Stimulated activated CD8-positive, alpha-beta memory T cell treated with anti-CD3 and anti-CD28 coated beads, Interleukin-2, amount 100 ng/mL, for 48 hours (primary cell): ENCODE results near the gene DDX31.

Source experiments
- DNase-seq, 2 donors: peaks; one replicate each; pipeline ENCODE4 v3.0.0-alpha.2; 2020; ENCODE audit warnings: low read depth in 2 of 2

DDX31 gene

DNA sequence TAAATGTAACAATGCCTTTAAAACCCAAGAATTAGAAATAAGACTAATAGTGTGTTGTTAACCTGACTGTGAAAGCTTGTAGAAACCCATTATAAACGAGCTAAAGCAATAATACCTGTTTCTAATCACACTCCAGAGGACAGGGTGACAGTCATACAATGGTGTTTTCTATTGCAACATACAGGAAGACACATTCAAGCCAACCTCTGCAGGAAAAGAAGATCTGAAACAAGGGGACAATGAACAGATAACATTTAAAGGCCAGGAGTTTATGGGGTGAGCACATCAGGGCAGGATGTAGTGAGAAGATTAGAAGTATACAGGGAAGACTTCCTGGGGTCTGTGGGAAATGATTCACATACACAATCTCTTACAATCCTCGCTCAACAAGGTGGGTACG is 73.6 kb downstream of the DDX31 start:
- no peak for DNase-seq

DNA sequence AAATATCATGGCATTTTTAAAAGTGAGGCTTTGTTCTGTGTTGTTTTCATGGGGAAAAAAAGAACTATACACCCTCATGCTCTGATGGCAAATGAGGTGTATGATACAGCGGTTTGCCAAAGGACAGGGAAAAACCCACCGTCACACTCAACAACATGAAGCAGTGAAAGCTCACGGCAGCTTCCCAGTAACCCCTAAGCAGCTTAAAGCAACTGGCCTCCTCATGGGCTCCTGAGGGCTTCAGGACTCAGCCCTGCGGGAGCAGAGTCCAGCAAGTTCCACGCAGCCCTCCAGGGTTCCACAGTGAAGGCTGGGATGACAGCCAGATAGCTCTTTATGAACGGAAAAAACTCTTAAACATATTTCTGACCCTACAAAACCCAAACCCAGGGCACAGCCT is 74.5 kb downstream of the DDX31 start:
- DNase-seq = no peak

DNA sequence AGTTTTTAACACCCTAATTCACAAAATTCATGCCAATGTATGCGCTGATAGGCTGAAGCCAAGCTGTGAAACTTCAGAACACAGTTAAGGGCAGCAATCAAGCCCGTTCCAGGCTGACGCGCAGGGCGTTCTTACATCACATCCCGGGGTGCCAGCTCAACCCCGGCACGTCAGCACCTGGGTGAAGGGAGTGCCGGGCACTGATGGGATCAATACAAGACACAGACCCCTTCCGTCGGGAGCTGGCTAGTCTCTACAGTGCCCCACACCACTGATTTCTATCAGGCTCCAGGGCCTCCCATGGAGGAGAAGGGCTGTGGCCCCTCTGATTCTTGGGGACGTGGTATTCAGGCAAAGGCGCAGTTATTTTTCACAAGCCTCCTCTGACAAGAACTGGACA is 75.4 kb downstream of the DDX31 start:
- no peak for DNase-seq

DNA sequence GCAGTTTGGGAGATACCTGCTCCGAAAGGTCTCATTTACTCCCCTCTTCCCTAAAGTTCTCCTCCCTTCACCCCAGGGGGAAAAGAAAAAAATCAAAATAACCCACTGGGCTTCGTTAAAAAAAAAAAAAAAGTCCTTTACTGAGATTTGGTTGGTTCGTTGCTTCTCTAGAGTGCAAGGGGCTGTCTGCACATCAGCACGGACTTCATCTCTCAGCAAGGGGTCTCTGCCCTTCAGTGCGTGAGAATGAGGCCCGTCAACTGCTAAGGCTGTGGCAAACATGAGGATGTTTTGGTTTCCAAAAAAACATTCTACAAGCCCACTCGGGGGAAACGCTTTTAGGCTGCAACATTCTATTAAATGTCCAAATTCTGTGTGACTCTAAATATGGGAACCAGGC is 77.3 kb downstream of the DDX31 start:
- DNase-seq = no peak

DNA sequence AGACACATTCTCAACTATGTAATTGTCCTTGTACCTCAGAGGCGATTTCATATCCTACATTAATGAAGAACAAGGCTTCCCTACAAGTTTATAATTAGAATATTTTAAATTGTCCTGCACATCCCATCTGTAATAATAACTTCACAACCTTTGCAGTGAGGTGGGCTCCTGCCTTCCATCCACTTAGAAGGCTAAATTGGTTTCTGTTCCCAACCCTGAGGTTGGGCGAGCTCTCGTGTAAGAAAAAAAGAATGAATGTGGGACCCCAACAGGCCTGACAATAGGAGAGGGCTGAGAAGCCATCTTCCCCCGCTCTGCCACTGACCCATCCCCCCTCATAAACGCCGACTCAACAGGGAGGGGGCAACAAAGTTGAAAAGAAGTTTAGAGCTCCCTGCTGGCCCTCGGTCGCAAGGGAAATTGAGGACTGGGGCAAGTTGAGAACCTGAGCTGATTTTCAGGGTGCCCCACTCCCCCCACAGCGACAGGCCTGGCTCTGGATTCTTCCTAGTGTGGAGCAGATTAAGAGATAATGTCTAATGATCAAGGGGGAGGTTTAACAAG is 78.0 kb downstream of the DDX31 start:
- no peak for DNase-seq

DNA sequence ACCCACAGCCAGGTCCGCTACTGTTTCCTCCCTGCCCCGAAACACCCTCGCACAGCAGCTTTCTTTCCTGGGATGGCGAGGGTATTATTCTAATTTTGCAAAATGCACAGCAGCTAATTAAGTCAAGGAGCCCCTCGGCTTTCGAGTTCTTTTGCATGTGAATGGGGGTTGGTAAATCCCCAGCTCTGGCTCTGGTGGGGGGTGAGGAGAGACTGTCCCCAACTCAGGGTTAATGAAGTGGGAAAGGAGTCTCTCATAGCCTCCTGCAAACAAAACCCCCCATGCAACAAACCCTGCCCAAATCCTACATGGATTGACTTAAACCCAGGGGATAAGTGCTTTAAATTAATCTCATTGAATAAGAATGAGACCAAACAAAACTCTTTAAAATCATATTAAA is 78.5 kb downstream of the DDX31 start:
- no peak for DNase-seq

DNA sequence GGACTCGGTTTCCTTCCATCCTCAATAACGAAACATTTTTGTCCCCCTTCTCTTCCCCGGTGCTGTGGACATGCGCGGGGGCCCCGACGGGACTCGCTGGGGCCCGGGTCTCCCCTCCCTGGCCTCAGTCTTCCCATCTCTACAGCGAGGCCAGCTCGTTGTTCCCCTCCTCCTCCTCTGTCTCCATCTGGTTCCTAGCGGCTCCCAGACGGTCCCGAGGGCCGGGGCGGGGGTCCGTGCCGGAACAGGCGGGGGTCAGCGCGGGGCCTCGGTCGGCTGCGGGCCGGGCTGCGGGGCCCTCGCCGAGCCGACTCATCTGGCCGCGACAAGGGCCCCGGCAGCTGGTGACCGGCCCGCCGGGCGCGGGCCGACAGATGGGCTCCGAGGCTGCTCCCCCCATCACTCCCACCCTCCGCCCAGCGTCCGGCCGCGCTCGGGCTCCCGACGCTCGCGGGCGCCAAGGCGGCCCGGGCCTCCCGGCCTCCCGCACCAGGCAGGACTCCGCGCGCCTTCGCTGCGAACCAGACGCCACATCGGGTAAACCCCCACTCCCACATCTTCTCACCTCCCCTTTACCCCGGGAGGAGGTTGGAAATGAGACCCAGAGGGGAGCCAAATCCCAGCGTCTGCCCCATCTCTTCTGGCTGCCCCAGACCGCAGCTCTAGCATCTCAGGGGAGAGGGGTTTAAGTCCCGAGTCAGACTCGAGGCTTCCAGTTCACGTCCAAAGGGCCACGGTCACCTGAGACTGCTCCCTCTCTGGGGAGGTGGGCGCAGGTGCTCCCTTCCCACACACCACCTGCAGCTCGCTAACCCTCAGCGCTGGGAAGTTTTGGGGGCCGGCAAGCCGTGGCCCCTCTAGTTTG is 79.2 kb downstream of the DDX31 start:
- DNase-seq = no peak

DNA sequence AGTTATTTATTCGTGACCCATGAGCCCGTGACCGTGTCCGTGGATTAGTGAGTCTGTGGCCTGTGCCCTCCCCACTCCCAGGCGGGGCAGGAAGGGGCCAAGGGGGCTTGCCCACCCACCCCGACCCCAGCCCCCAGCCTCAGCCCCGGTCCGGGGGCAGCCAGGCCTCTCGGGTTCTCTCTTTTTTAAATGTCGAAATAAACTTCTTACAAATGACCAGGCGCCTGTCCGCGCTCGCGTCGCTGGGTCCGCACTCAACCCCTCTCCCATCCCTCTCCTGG is 79.8 kb downstream of the DDX31 start:
- no peak for DNase-seq

DNA sequence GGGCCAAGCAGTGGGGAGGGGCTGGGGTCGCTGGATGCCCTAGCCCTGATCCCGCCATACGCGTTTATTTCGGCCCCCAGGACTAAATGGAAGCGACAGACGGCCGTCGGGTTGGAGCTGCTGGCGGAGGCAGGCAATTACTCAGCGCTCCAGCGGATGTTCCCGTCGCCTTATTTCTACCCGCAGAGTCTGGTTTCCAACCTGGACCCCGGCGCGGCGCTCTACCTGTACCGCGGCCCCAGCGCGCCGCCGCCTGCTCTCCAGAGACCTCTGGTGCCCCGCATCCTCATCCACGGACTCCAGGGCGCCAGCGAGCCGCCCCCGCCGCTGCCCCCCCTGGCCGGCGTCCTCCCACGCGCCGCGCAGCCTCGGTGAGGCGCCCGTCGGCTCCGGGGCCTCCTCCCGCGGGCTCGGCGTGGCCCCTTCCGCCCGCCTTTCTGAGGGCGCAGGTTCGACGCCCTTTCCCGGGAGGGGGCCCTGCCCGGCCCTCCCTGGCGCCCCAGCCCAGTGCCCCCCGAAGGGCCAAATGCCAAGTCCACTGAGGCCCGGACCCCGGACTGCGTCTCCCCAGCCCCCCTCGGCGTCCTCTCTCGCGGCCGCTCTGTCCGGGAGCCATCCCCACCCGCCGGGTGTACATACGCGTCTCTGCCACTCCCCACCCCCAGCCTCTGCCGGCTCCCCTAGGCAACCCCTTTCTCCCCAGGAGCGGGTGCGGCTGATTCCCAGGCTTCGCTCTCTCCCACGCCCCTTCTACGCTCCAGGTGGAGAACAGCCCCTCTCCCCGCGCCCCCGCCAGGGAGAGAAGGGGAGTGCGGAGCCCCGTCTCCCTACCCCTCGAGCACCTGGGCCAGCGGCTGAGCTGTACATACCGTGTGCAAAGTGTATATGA is 80.4 kb downstream of the DDX31 start:
- no peak for DNase-seq

DNA sequence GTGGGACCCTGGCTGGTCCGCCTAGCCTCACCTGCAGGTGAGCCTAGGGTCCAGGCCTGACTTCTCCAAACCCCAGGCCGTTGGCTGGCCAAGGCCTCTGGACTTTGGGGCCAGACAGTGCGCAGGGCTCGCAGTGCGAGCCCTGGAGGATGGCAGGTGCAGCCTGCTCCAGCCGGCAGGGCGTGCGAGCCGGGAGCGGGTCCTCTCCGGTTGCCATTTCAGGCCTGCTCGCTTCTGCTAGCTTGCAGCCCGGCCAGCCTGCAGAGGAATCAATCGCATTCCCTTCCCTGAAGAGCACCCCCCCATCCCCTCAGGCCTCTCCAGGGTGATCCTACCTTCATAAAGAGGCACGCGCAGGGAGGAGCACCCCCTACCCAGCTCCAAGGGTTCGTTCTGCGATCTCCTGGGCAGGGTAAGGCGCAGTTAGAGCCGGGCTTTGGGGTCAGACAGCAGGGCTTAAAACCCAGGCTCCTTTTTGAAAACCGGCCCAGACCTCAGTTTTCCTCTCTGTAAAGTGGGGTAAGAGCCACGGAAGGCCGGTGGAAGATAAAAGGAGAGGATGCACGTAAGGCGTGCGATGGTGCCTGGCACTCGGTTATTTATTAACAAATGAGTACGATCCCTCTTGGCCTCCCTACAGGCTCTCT is 81.2 kb downstream of the DDX31 start:
- DNase-seq = no peak

DNA sequence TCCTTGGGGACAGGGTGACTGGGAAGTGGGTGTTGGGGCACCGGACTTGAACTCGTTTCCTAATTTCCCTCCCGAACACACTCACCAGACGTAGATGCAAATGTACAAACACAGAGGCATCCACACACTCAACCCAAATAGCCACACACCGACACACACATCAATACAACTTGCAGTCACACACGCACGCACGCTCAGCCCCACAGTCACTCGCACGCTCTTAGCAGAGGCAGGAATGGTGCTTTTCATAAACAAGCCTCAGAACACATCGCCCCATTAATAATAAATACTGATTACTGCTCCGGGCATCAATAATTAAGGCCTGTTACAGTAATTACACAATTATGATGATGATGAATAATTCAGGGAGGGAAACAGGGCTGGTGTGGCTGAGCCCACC is 81.7 kb downstream of the DDX31 start:
- DNase-seq = no peak

DNA sequence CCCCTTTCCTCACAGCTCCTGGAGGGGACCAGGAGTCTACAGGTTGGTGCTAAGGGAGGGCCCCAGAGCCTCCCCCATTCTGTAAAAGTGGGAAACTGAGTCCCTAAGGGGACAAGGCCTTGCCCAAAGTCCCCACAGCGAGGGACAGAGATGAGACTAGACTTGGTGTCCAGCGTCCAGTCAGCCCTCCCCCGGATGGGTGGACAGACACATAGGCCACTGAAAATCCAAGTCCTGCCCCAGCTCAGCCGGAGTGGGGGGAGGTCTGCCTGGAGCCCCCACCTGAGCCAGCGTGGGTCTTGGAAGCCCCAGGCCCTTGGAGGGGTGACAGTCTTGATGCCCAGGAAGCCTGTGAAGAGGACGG is 82.2 kb downstream of the DDX31 start:
- DNase-seq = no peak

DNA sequence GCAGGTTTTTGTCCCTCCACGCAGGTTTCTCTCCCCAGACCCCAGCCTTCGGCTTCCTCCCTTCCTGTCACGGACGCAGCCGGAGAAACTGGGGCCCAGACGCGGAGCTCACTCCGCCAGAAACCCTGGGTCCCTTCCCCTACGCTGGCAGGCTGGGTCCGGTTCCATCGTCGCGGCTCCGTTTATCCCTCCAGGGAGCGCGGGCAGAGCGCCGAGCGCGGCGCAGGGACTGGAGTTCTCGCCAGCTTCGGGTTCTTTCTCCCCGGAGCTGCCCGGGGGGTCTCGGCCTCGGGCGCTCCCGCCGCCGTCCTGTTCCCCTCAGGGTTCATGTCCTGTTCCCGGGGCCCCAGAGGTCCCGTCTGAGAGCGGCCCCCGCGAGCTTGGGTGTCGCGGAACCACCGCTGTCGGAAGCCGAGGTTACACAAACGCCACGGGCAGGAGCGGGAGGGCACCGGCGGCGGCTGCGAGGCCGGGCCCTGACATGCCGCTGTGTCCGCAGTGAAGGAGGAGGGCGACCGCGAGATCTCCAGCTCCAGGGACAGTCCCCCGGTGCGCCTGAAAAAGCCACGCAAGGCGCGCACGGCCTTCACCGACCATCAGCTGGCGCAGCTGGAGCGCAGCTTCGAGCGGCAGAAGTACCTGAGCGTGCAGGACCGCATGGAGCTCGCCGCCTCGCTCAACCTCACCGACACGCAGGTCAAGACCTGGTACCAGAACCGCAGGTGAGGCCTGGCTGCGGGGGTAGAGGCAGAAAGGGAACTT is 82.8 kb downstream of the DDX31 start:
- no peak for DNase-seq

DNA sequence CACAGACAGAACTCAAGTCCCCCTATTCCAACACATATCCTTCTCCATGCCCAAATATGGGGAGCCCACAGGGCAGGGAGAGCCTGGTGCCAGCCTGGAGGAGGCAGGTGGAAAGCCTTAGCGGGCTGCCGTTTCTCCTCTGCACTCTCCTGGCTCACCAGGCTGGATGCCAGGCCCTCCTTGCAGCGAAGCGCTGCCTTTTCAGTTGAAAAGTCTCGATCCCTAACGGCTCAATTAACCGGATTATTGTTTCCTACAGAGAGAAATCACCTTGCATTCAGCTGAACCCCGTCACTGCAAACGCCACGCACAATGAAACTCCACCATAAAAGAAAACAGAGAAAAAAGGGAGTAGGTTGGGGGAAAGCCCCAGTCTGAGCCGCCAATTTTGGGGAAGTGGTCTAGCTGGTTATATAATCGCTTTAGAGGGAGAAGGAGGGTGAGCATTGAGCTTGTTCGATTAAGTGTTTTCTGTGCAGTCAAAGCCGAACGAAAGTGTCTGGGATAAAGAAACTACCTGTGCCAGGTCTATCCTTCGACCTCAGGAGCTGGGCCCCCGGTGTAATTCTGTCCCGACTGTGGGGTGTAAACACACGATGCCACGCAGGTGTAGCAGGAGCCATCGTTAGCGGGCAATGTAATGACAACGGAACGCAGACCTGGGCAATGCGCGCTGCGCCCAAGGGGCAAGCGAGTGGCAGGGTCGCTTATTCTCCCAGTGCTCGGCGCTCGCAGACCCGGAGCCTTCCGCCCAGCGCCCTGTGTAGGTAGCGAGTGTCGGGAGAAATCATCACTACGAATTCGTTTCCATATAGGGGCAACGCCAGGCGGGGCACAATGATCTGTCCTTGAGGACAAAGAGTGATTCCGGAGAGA is 83.6 kb downstream of the DDX31 start:
- DNase-seq = no peak

DNA sequence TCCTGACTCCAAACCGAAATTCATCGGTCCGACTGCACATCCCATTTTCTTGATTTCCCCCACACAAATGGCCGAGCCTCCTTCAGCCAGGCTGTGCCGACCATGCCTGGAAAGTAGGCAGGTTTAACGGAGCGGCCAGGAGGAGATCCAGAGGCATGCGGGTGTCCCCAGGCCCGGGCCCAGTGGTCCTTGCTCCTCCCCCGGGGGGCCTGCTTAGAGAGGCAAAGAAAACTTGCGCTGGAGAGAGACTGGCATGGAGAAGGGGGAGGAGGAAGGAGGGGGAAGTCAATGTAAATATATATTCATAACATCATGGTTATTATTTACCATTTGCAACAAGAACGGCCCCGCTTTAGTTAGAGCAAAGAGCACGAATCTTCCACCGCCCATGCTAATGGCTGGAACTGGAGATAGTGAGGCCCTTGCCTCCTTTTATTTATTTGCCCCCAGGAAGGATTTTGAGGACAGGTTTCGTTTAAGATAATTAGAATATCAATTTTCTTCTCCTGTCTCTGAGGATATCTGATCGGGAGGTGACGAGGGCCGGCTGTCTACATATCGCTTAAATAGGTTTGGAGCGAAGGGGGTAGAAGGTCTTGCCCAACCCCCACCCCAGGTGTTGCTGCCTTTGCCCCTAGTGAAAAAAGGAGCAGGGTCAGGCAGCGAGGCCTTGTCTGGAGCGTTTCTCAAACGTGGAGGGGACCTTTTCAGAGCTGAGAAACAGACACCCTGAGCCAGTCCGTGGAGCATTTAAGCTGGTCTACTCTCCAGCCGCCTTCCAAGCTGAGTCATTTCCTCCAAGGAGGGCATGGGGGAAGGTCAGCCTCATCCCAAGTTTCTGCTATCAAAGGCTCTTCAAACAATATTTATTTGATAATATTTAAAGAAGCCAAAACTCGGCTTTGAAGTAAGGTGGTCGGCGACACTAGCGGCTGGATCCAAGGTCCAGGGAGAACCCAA is 84.9 kb downstream of the DDX31 start:
- DNase-seq = no peak

DNA sequence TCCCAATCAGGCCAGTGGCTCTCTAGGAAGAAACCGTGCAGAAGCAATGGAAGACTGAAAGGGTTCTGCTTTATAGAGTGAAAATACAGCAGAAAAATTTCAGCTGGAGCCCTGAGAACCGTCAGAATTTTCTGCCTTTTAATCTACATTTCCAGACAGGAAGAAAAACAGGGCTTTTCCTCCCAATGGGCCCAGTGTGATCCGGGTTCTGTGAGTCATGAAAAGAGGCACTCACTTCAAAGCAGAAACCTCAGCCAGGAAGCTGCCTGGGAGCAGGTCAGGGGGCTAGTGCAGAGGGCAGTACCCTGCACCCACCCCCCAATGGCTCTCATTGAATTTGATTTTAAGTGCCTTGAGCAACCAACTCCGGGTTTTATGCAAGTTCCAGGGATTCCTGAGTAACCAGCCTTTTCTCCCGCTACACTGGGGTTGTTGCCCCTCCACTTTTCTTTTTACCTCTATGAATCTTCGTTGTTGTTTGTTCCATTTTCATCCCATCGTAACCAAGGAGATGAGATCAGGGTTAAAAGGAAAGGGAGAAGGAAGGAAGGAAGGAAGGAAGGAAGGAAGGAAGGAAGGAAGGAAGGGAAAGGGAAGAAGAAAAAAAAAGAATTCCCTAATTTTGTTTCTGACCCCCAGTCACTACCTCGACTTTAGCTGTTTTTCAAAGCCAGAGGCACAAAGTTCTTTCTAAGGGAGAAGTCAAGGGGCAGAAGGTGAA is 86.0 kb downstream of the DDX31 start:
- no peak for DNase-seq

DNA sequence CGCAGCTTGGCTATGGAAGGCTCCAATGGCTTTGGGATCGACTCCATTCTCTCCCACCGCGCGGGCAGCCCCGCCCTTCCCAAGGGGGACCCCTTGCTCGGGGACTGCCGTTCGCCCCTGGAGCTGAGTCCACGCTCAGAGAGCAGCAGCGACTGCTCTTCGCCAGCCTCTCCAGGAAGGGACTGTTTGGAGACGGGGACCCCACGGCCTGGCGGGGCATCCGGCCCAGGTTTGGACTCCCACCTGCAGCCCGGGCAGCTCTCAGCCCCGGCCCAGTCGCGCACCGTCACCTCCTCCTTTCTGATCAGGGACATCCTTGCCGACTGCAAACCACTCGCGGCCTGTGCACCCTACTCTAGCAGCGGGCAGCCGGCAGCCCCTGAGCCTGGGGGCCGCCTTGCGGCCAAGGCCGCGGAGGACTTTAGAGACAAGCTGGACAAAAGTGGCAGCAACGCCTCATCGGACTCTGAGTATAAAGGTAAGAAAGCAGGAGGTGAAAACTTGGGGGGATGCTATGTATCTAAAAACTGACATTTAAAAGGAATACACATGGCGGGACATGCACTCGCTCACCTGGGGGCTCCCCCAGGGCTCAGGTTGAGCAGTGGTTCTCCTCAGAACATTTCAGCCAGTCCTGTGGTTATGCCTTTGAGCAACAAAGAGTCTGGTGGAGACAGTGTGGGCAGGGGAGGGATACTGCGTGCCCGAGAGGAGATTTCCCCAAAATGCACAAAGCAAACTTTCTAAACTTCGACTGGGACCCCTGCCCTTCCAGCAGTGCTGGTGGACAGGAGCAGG is 86.8 kb downstream of the DDX31 start:
- no peak for DNase-seq

DNA sequence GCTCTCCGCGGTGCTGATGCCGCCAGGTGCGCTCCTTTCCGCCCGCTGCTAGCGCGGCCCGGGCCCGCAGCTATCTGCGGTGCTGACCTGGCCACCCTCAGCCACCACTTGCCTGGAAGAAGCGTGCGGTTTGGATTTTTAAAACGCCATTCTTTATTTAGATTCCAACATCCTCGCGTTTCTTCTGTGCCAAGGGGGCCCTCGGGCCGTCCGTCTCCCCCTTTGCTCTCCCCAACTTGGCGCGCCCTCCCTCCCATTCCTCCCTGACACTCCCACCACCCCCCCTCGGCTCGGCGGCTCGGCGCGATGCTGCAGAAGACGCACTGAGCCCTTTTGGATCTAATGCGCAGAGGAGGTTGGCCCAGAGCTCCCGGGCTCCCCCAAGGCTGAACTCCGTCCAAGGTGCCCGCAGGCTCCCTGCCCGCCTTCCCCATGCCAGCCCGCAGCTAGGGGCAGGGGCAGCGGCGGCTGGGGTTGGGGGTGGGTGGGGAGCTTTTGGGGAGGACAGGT is 87.5 kb downstream of the DDX31 start, which contains the start of gene BARHL1:
Gene BARHL1 (plus strand): TSS at position 331 of the 510 bp plus-strand sequence. CDS start 192 bp downstream, outside the sequence.
- DNase-seq = no peak
